SK-N-SH (cell line): ENCODE data around the gene TMEM26. TPM values are rescaled to one million over a fixed set of nuclear protein-coding genes. Genes with fewer than 3 reads are reported as not detected.

Source experiments
- CTCF ChIA-PET: fragments of 300-600, 350-600 bp; formaldehyde crosslinking; extraction: SDS; loops from one replicate; lab custom pipeline; 2021; lab: Yijun Ruan, JAX
- POLR2A ChIA-PET: fragments of 350-600 bp; sonication (Branson Sonifier 250); formaldehyde crosslinking; extraction: SDS; loops from one replicate; lab custom pipeline; 2020; ENCODE audit warnings: antibody characterized with exemption, inconsistent platforms; lab: Yijun Ruan, JAX
- DNase-seq: peaks from one replicate; pipeline ENCODE4 v3.0.0; 2012
- H2AFZ ChIP-seq: fragments of 200-600 bp; sonication (generic); 2 replicates; pipeline ENCODE4 v1.8.1; 2016; ENCODE audit warnings: antibody characterized with exemption, mild to moderate bottlenecking, low read depth
- H3F3A ChIP-seq: fragments of 200-600 bp; sonication (generic); replicated peaks from 2 replicates; pipeline ENCODE3; 2016; ENCODE audit warnings: antibody characterized with exemption, mild to moderate bottlenecking; ENCODE audit not compliant: insufficient read depth
- H3K27ac ChIP-seq, 2 experiments: fragments of 200-500 bp in 1 of 2; fragments of 200-600 bp in 1 of 2; sonication (Bioruptor generic) in 1 of 2; sonication (generic), shearing (Covaris generic) in 1 of 2; 2 replicates each; pipeline versions ENCODE4 v1.5.1 to v1.6.1; 2014 to 2016; ENCODE audit warnings: low read depth in 2 of 2, inconsistent platforms in 1 of 2, low read length in 1 of 2, mild to moderate bottlenecking in 1 of 2, mixed read lengths in 1 of 2
- H3K27me3 ChIP-seq: fragments of 200-600 bp; sonication (generic), shearing (Covaris generic); 2 replicates; pipeline ENCODE4 v1.6.1; 2016; ENCODE audit warnings: mixed run types; ENCODE audit not compliant: insufficient read depth
- H3K36me3 ChIP-seq, 2 experiments: fragments of 200-500 bp in 1 of 2; fragments of 200-600 bp in 1 of 2; sonication (Bioruptor generic) in 1 of 2; sonication (generic) in 1 of 2; replicated peaks in 1 of 2; 2 replicates each; pipeline versions ENCODE3 to v1.5.1; 2014 to 2016; ENCODE audit warnings: low read length in 1 of 2, mild to moderate bottlenecking in 1 of 2; ENCODE audit not compliant: insufficient read depth in 2 of 2, control insufficient read depth in 1 of 2
- H3K4me1 ChIP-seq, 2 experiments: fragments of 200-500 bp in 1 of 2; fragments of 200-600 bp in 1 of 2; sonication (Bioruptor generic) in 1 of 2; sonication (generic), shearing (Covaris generic) in 1 of 2; 2 replicates each; pipeline versions ENCODE4 v1.5.1 to v1.6.1; 2014 to 2016; ENCODE audit warnings: low read depth in 1 of 2, low read length in 1 of 2, mixed run types in 1 of 2; ENCODE audit not compliant: insufficient read depth in 2 of 2, control insufficient read depth in 1 of 2
- H3K4me2 ChIP-seq: fragments of 200-600 bp; sonication (generic), shearing (Covaris generic); 2 replicates; pipeline ENCODE4 v1.6.1; 2017; ENCODE audit warnings: mixed run types
- H3K4me3 ChIP-seq, 2 experiments: fragments of 200-500 bp in 1 of 2; fragments of 200-600 bp in 1 of 2; sonication (Bioruptor generic) in 1 of 2; sonication (generic), shearing (Covaris generic) in 1 of 2; 2 replicates each; pipeline versions ENCODE4 v1.5.1 to v1.8.1; 2014 to 2016; ENCODE audit warnings: low read depth in 2 of 2, inconsistent platforms in 1 of 2, low read length in 1 of 2, mild to moderate bottlenecking in 1 of 2, mixed read lengths in 1 of 2, moderate library complexity in 1 of 2
- H3K79me2 ChIP-seq: fragments of 200-600 bp; sonication (generic); 2 replicates; pipeline ENCODE4 v1.8.1; 2017; ENCODE audit warnings: mild to moderate bottlenecking; ENCODE audit not compliant: insufficient read depth
- H3K9ac ChIP-seq: fragments of 200-600 bp; sonication (generic); 2 replicates; pipeline ENCODE4 v1.6.1; 2017; ENCODE audit warnings: mixed run types
- H3K9me2 ChIP-seq: fragments of 200-600 bp; sonication (generic); 2 replicates; pipeline ENCODE4 v1.6.1; 2017; ENCODE audit warnings: mixed run types
- H3K9me3 ChIP-seq: fragments of 200-600 bp; sonication (generic); 2 replicates; pipeline ENCODE4 v1.6.1; 2017; ENCODE audit warnings: mixed run types, mild to moderate bottlenecking, moderate library complexity
- H4K20me1 ChIP-seq: fragments of 200-600 bp; sonication (generic); 2 replicates; pipeline ENCODE4 v1.6.1; 2017; ENCODE audit warnings: mild to moderate bottlenecking, mixed run types; ENCODE audit not compliant: insufficient read depth
- CTCF ChIP-seq: fragments of 200-600 bp; sonication (generic); IDR thresholded peaks from 2 replicates; pipeline ENCODE4 v1.6.1; 2017; ENCODE audit warnings: antibody characterized with exemption, mild to moderate bottlenecking, moderate library complexity
- ELF1 ChIP-seq: IDR thresholded peaks from 2 replicates; pipeline ENCODE4 v1.4.0; 2012
- EP300 ChIP-seq, 2 experiments: IDR thresholded peaks; 2 replicates each; pipeline versions ENCODE4 v1.4.0 to v1.6.1; 2012; ENCODE audit warnings: borderline replicate concordance in 1 of 2, low read depth in 1 of 2, low read length in 1 of 2
- FOSL2 ChIP-seq: IDR thresholded peaks from 2 replicates; pipeline ENCODE4 v1.4.0; 2012; ENCODE audit warnings: low read depth, mild to moderate bottlenecking, moderate library complexity, borderline replicate concordance
- FOXJ3 ChIP-seq: sonication (generic); formaldehyde crosslinking; IDR thresholded peaks from 2 replicates; pipeline ENCODE4 v1.5.1; 2020; ENCODE audit warnings: mild to moderate bottlenecking, missing genetic modification reagents
- FOXM1 ChIP-seq: IDR thresholded peaks from 2 replicates; pipeline ENCODE4 v1.4.0; 2012; ENCODE audit warnings: low read depth, mild to moderate bottlenecking
- GABPA ChIP-seq: IDR thresholded peaks from 2 replicates; pipeline ENCODE4 v1.4.0; 2012; ENCODE audit warnings: low read depth, mild to moderate bottlenecking
- JUND ChIP-seq: IDR thresholded peaks from 2 replicates; pipeline ENCODE4 v1.4.0; 2012
- MXI1 ChIP-seq: IDR thresholded peaks from 2 replicates; pipeline ENCODE4 v1.6.1; 2012; ENCODE audit warnings: mild to moderate bottlenecking, low read depth, low read length, improper control_type of control experiment
- NFIC ChIP-seq: IDR thresholded peaks from 2 replicates; pipeline ENCODE4 v1.4.0; 2012; ENCODE audit warnings: borderline replicate concordance
- PBX3 ChIP-seq: IDR thresholded peaks from 2 replicates; pipeline ENCODE4; 2012
- RCOR1 ChIP-seq: fragments of 150-350 bp; IDR thresholded peaks from 2 replicates; pipeline ENCODE4 v1.6.1; 2017; ENCODE audit warnings: antibody characterized with exemption, low read length
- RFX5 ChIP-seq: IDR thresholded peaks from 2 replicates; pipeline ENCODE4 v1.6.1; 2012; ENCODE audit warnings: mild to moderate bottlenecking, improper control_type of control experiment, low read length
- SMC3 ChIP-seq: IDR thresholded peaks from 2 replicates; pipeline ENCODE4 v1.6.1; 2012; ENCODE audit warnings: low read depth, low read length, improper control_type of control experiment
- TCF12 ChIP-seq: IDR thresholded peaks from 2 replicates; pipeline ENCODE4 v1.4.0; 2012
- USF1 ChIP-seq: IDR thresholded peaks from 2 replicates; pipeline ENCODE4 v1.4.0; 2012; ENCODE audit warnings: low read depth, borderline replicate concordance
- USF2 ChIP-seq: fragments of 150-350 bp; IDR thresholded peaks from 2 replicates; pipeline ENCODE4 v1.6.1; 2017; ENCODE audit warnings: antibody characterized with exemption, low read length, low read depth, borderline replicate concordance
- ZBTB33 ChIP-seq: IDR thresholded peaks from 2 replicates; pipeline ENCODE4 v1.4.0; 2012; ENCODE audit warnings: low read depth, borderline replicate concordance
- WGBS: methylation state at CpG from one replicate; pipeline ENCODE4 v1.1.6; 2017; ENCODE audit warnings: low lambda C conversion rate; 5-methylcytosine and 5-hydroxymethylcytosine counted together
- polyA plus RNA-seq, 3 experiments: library from polyadenylated mRNA; depleted of rRNA; stranded (reverse); fragments of >200 nt; gene quantifications; 2 replicates each; pipeline ENCODE4 v1.2.3, GENCODE V29; 2012

TMEM26 gene
- polyA plus RNA-seq, 1 of the 3 experiments (the other 2 are of a cell fraction) = 0.05 TPM

GRCh38 chr10:61366365-61366764 lies 86.8 kb downstream of the TMEM26 start:
- Histone ChIP-seq H3K4me2 (no peak overlapping the region), H3K79me2 (no peaks in the 10 kb centered on the region), H3K9me3 (no peaks in the 10 kb centered on the region), H3K36me3 (no peaks in the 10 kb centered on the region), H3K4me3 (no peak overlapping the region), H3K27me3 (no peaks in the 10 kb centered on the region), H3K4me1 (no peaks in the 10 kb centered on the region), H3F3A (no peaks in the 10 kb centered on the region), H3K9ac (no peak overlapping the region), H4K20me1 (no peaks in the 10 kb centered on the region), H3K9me2 (no peaks in the 10 kb centered on the region), H3K27ac (no peak overlapping the region), H2AFZ (no peak overlapping the region)
- no peak for DNase-seq
- TF ChIP-seq MXI1 = no peak
- no peak for TF ChIP-seq CTCF
- no peak for TF ChIP-seq ZBTB33
- TF ChIP-seq PBX3 = no peak
- TF ChIP-seq FOXM1 = no peak
- no peak for TF ChIP-seq FOXJ3 (CRISPR knock-in tag)
- no peak for TF ChIP-seq JUND
- no peak for TF ChIP-seq GABPA
- no peak for TF ChIP-seq EP300 (IDR thresholded peaks at IDR 0.05; ENCODE audit: borderline replicate concordance in 1 of 2, low read depth in 1 of 2, low read length in 1 of 2)
- no peak for TF ChIP-seq TCF12
- no peak for TF ChIP-seq SMC3
- TF ChIP-seq RCOR1 = no peak
- no peak for TF ChIP-seq ELF1
- TF ChIP-seq NFIC = no peak
- TF ChIP-seq USF2 = no peak
- no peak for TF ChIP-seq FOSL2
- no peak for TF ChIP-seq RFX5
- TF ChIP-seq USF1 = no peak
- CTCF ChIA-PET = no interaction called here
- POLR2A ChIA-PET = no interaction called here
- WGBS = 47% methylated on average over 1 of the region's 1 CpG
